Measurements from ENCODE around the gene CDKL4.

GRCh38 chr2:39289609-39290008 is 45.8 kb upstream of the CDKL4 start:
- TF ChIP-seq CTCF (conservative IDR thresholded peaks at IDR 0.05 in 1 of 2, IDR thresholded peaks at IDR 0.05 in 1 of 2; ENCODE audit: extremely low read depth in 1 of 2, insufficient read depth in 1 of 2, low read depth in 1 of 2, low read length in 2 of 2), result no peak
- no peak for TF ChIP-seq EZH2 (IDR thresholded peaks at IDR 0.05; ENCODE audit: borderline replicate concordance, low read length)

Measured in mammary epithelial cell (primary cell).